K562 (cell line): ENCODE data around the gene UBE2D3. TPM values are rescaled to one million over a fixed set of nuclear protein-coding genes. Genes with fewer than 3 reads are reported as not detected.

Source experiments
- CC2D1A ChIP-seq: fragments of 450-650 bp; IDR thresholded peaks from 2 replicates; pipeline ENCODE4 v1.6.1; 2017; ENCODE audit warnings: mild to moderate bottlenecking
- CEBPB ChIP-seq: fragments of 450-650 bp; IDR thresholded peaks from 2 replicates; pipeline ENCODE4 v1.6.1; 2016; ENCODE audit warnings: missing genetic modification characterization, missing compliant biosample characterization
- COPS2 ChIP-seq: fragments of 450-650 bp; conservative IDR thresholded peaks from 2 replicates; pipeline ENCODE4 v1.6.1; 2016; ENCODE audit warnings: mild to moderate bottlenecking, moderate library complexity
- FOXA3 ChIP-seq, 2 experiments: fragments of 450-650 bp in 1 of 2; sonication (generic) in 1 of 2; formaldehyde crosslinking; IDR thresholded peaks in 1 of 2; conservative IDR thresholded peaks in 1 of 2; 2 replicates each; pipeline versions ENCODE4 v1.4.0 to v1.8.0; 2020 to 2022; ENCODE audit warnings: mild to moderate bottlenecking in 2 of 2, missing genetic modification reagents in 1 of 2
- ILK ChIP-seq: fragments of 450-650 bp; IDR thresholded peaks from 2 replicates; pipeline ENCODE4 v1.6.1; 2016; ENCODE audit warnings: missing genetic modification characterization, low read depth, mild to moderate bottlenecking, missing compliant biosample characterization, moderate library complexity, borderline replicate concordance
- JUND ChIP-seq, 2 experiments: IDR thresholded peaks; 2 replicates in 1 of 2; 3 replicates in 1 of 2; pipeline ENCODE4 v1.6.1; 2011; ENCODE audit warnings: borderline replicate concordance in 2 of 2, low read depth in 2 of 2, low read length in 2 of 2, improper control_type of control experiment in 1 of 2, missing biosample characterization in 1 of 2, missing genetic modification characterization in 1 of 2, missing genetic modification reagents in 1 of 2
- MYBL2 ChIP-seq, 2 experiments: fragments of 450-650 bp in 1 of 2; sonication (generic) in 1 of 2; formaldehyde crosslinking in 1 of 2; IDR thresholded peaks; 2 replicates each; pipeline versions ENCODE4 v1.6.1 to v1.8.1; 2017 to 2022; ENCODE audit warnings: borderline replicate concordance in 1 of 2, inconsistent platforms in 1 of 2, low read depth in 1 of 2, mild to moderate bottlenecking in 1 of 2, missing genetic modification reagents in 1 of 2, moderate library complexity in 1 of 2
- MYC ChIP-seq, 2 experiments: fragments of 250-450 bp in 1 of 2; sonication (Bioruptor Pico) in 1 of 2; IDR thresholded peaks; 2 replicates each; pipeline versions ENCODE4 v1.5.1 to v1.6.1; 2012 to 2021; ENCODE audit warnings: low read depth in 2 of 2, borderline replicate concordance in 1 of 2, improper control_type of control experiment in 1 of 2, low read length in 1 of 2, mild to moderate bottlenecking in 1 of 2, moderate library complexity in 1 of 2
- NR2F6 ChIP-seq: fragments of 450-650 bp; formaldehyde crosslinking; IDR thresholded peaks from 2 replicates; pipeline ENCODE4 v1.4.0; 2020; ENCODE audit warnings: mild to moderate bottlenecking
- PCBP2 ChIP-seq: fragments of 200-400 bp; formaldehyde crosslinking; IDR thresholded peaks from 2 replicates; pipeline ENCODE4 v1.6.1; 2018; ENCODE audit warnings: low read length, low read depth, mild to moderate bottlenecking, moderate library complexity; ENCODE audit not compliant: poor library complexity, severe bottlenecking
- PRMT5 ChIP-seq: sonication (generic); formaldehyde crosslinking; IDR thresholded peaks from 2 replicates; pipeline ENCODE4 v1.5.0; 2020; ENCODE audit warnings: missing genetic modification reagents
- RBBP5 ChIP-seq: fragments of 200-600 bp; sonication (generic); IDR thresholded peaks from 2 replicates; pipeline ENCODE4 v1.6.1; 2012; ENCODE audit warnings: borderline replicate concordance, mild to moderate bottlenecking, low read length, control low read depth, inconsistent platforms; ENCODE audit not compliant: insufficient read depth, poor library complexity, severe bottlenecking
- ZBTB12 ChIP-seq: fragments of 250-450 bp; sonication (Bioruptor Pico); IDR thresholded peaks from 2 replicates; pipeline ENCODE4 v1.4.0; 2020
- ZNF146 ChIP-seq: IDR thresholded peaks from one replicate; pipeline ENCODE4 v1.6.1; 2018; ENCODE audit warnings: missing compliant biosample characterization; ENCODE audit not compliant: unreplicated experiment
- ZNF174 ChIP-seq: fragments of 250-450 bp; sonication (Bioruptor Pico); IDR thresholded peaks from 2 replicates; pipeline ENCODE4 v1.4.0; 2020; ENCODE audit warnings: mild to moderate bottlenecking
- ZNF175 ChIP-seq: fragments of 200-800 bp; sonication (Bioruptor generic); IDR thresholded peaks from 2 replicates; pipeline ENCODE4 v1.6.1; 2016; ENCODE audit warnings: low read depth, mild to moderate bottlenecking, missing genetic modification characterization, missing compliant biosample characterization
- ZNF217 ChIP-seq: sonication (generic); formaldehyde crosslinking; IDR thresholded peaks from 2 replicates; pipeline ENCODE4 v1.8.0; 2022; ENCODE audit warnings: mild to moderate bottlenecking, missing genetic modification reagents
- ZNF77 ChIP-seq: fragments of 250-450 bp; sonication (Bioruptor Pico); IDR thresholded peaks from 2 replicates; pipeline ENCODE4 v1.5.0; 2020
- polyA plus RNA-seq, 8 experiments: library from polyadenylated mRNA; depleted of rRNA in 4 of 8; stranded (reverse) in 5 of 8; unstranded in 3 of 8; fragments of >200 nt; fragmentation: Nextera tagmentation in 2 of 8; fragmentation: Illumina TruSeq in 1 of 8; extraction: Ambion mirVana in 2 of 8; extraction: Trizol in 1 of 8; gene quantifications; 2 replicates each; pipeline versions ENCODE4 v1.2.1 to v1.2.3, GENCODE V29; 2011 to 2014; ENCODE audit warnings: inconsistent platforms in 1 of 8, missing spikeins in 1 of 8
- total RNA-seq, 7 experiments: library from RNA; depleted of rRNA in 6 of 7; stranded (reverse); fragments of >200 nt in 6 of 7; fragmentation: Illumina TruSeq in 2 of 7; extraction: Trizol in 2 of 7; gene quantifications; 2 replicates each; pipeline versions ENCODE4 v1.2.1 to v1.2.3, GENCODE V29; 2011 to 2021; ENCODE audit warnings: low replicate concordance in 1 of 7
- TF ChIP-seq, protein P1 (sequence below), 2 experiments: fragments of 200-800 bp in 1 of 2; sonication (Bioruptor generic) in 1 of 2; sonication (generic) in 1 of 2; formaldehyde crosslinking in 1 of 2; IDR thresholded peaks in 1 of 2; conservative IDR thresholded peaks in 1 of 2; 2 replicates each; pipeline versions ENCODE4 v1.5.0 to v1.6.1; 2016 to 2020; ENCODE audit warnings: missing compliant biosample characterization in 1 of 2, missing genetic modification characterization in 1 of 2, missing genetic modification reagents in 1 of 2
- TF ChIP-seq, protein P2 (sequence below): sonication (generic); IDR thresholded peaks from 2 replicates; pipeline ENCODE4 v1.6.1; 2016

UBE2D3 gene
- total and polyA plus RNA-seq, 9 of the 15 experiments (the other 6 are each of a cell fraction or from before 2014, with no cell fraction given): 191 to 618 (median 292) TPM

DNA sequence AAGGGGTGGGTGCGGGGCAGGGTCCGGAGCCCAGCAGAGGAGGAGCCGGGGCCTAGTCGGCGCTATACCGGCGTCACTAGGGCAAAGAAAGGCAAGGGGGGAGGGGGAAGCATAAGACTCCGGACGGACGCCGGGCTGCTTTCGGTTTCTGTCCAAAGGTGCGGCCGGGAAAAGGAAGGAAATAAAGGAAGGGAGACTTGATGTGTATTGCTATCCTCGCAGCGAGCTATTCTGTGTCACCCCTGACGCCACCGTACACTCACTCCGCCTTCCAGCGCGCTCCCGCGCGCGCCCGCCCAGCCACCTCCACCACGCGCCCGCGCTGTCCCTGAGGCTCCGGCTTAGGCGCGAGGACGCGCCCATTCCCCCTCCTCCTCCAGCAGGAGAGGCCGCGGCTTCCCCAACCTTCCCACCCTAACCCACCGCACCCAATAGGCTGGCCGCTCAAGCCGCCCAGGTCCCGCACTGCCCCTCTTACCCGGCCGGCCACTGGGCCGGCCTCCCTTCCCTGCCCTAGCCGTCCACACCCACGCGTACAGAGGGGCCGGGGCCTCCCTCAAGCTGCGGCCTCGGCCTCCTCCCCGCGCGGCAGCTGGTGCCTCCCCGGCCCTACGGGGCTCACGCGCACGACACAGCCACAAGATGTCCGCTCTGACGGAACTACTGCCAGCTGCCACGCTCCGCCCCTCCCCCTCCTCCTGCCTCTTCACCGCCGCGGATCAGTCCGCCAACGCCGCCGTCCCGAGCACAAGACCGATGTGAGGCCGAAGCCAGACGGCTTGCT is at the start of gene UBE2D3 (continued):
- no peak for TF ChIP-seq MYBL2 (IDR thresholded peaks at IDR 0.05; ENCODE audit: low read depth)
- no peak for TF ChIP-seq MYBL2 (CRISPR knock-in tag; IDR thresholded peaks at IDR 0.05; ENCODE audit: borderline replicate concordance)
- TF ChIP-seq NR2F6 (CRISPR knock-in tag): no peak
- TF ChIP-seq ZBTB12: peak; percentile 33; the same call in 1 of the 2 replicates
- no peak for TF ChIP-seq ZNF175
- TF ChIP-seq FOXA3 (CRISPR knock-in tag; conservative IDR thresholded peaks at IDR 0.05 in 1 of 2, IDR thresholded peaks at IDR 0.05 in 1 of 2): 0 out of 4 replicates have a peak, but pooled peaks of 1 of the 2 experiments have one; percentile 73
- TF ChIP-seq RBBP5: peak; percentile 77
- TF ChIP-seq, protein P1, sequence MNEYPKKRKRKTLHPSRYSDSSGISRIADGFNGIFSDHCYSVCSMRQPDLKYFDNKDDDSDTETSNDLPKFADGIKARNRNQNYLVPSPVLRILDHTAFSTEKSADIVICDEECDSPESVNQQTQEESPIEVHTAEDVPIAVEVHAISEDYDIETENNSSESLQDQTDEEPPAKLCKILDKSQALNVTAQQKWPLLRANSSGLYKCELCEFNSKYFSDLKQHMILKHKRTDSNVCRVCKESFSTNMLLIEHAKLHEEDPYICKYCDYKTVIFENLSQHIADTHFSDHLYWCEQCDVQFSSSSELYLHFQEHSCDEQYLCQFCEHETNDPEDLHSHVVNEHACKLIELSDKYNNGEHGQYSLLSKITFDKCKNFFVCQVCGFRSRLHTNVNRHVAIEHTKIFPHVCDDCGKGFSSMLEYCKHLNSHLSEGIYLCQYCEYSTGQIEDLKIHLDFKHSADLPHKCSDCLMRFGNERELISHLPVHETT (CRISPR knock-in tag; conservative IDR thresholded peaks at IDR 0.05 in 1 of 2, IDR thresholded peaks at IDR 0.05 in 1 of 2): peak in 1 of 2 experiments; percentile 87; a peak in 2 of 4 replicates
- TF ChIP-seq COPS2: no peak
- no peak for TF ChIP-seq ZNF217
- TF ChIP-seq PCBP2: peak; percentile 94
- no peak for TF ChIP-seq PRMT5 (CRISPR knock-in tag)
- TF ChIP-seq JUND (IDR thresholded peaks at IDR 0.05; ENCODE audit: borderline replicate concordance, low read depth, low read length): peak; percentile 38
- TF ChIP-seq JUND (tag; IDR thresholded peaks at IDR 0.05; ENCODE audit: borderline replicate concordance, low read depth, low read length): no peak; the same call in 2 of the 3 replicates
- TF ChIP-seq ZNF77: no peak
- TF ChIP-seq MYC (IDR thresholded peaks at IDR 0.05; ENCODE audit: low read depth, low read length): peak; percentile 93
- peak; percentile 93 for TF ChIP-seq MYC (CRISPR knock-in tag; IDR thresholded peaks at IDR 0.05; ENCODE audit: borderline replicate concordance, low read depth)
- TF ChIP-seq, protein P2, sequence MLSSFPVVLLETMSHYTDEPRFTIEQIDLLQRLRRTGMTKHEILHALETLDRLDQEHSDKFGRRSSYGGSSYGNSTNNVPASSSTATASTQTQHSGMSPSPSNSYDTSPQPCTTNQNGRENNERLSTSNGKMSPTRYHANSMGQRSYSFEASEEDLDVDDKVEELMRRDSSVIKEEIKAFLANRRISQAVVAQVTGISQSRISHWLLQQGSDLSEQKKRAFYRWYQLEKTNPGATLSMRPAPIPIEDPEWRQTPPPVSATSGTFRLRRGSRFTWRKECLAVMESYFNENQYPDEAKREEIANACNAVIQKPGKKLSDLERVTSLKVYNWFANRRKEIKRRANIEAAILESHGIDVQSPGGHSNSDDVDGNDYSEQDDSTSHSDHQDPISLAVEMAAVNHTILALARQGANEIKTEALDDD: no peak
- no peak for TF ChIP-seq ILK (tag)
- no peak for TF ChIP-seq CC2D1A
- TF ChIP-seq ZNF174 (CRISPR knock-in tag): 0 out of 2 replicates have a peak, but pooled peaks have one; percentile 21
- no peak for TF ChIP-seq ZNF146
- no peak for TF ChIP-seq CEBPB (tag)
